NCI-H128 (cell line): Measurements from ENCODE around the gene MBOAT2.
"Not testable (repeated sequence)": the region's sequence is repeated elsewhere in the genome, so short reads cannot be mapped to it uniquely, and the experiment has no call there.

Source experiments
- DNase-seq: peaks from one replicate; lab custom pipeline; 2025; ENCODE audit not compliant: unreplicated experiment; lab: John Stamatoyannopoulos, UW

The MBOAT2 gene

GRCh38 chr2:8993196-8993901, 10.1 kb downstream of the MBOAT2 start:
- DNase-seq, result no peak

GRCh38 chr2:8992643-8993042, 10.8 kb downstream of the MBOAT2 start:
- DNase-seq, result no peak

GRCh38 chr2:8989536-8990079, 13.9 kb downstream of the MBOAT2 start:
- DNase-seq, result no peak

GRCh38 chr2:8987410-8987809, 16.1 kb downstream of the MBOAT2 start:
- DNase-seq, result no peak

GRCh38 chr2:8986327-8986976, 17.0 kb downstream of the MBOAT2 start:
- DNase-seq, result no peak

GRCh38 chr2:8985561-8986326, 17.7 kb downstream of the MBOAT2 start:
- DNase-seq, result no peak

- DNase-seq, result no peak
Measured at GRCh38 chr2:8984855-8985254, 18.6 kb downstream of the MBOAT2 start.

- no peak for DNase-seq
Measured at GRCh38 chr2:8984157-8984556, 19.3 kb downstream of the MBOAT2 start.

GRCh38 chr2:8983571-8983970, 19.9 kb downstream of the MBOAT2 start:
- DNase-seq, result no peak

GRCh38 chr2:8981876-8982275, 21.6 kb downstream of the MBOAT2 start:
- no peak for DNase-seq

- DNase-seq, result no peak
Measured at GRCh38 chr2:8980096-8980495, 23.4 kb downstream of the MBOAT2 start.

- no peak for DNase-seq
Measured at GRCh38 chr2:8977758-8978157, 25.7 kb downstream of the MBOAT2 start.

GRCh38 chr2:8976442-8977259, 26.8 kb downstream of the MBOAT2 start:
- no peak for DNase-seq

GRCh38 chr2:8974016-8974415, 29.5 kb downstream of the MBOAT2 start:
- no peak for DNase-seq

GRCh38 chr2:8973017-8973416, 30.5 kb downstream of the MBOAT2 start:
- DNase-seq, result not testable (repeated sequence)

GRCh38 chr2:8972535-8972934, 30.9 kb downstream of the MBOAT2 start:
- DNase-seq, result not testable (repeated sequence)

GRCh38 chr2:8969348-8969747, 34.1 kb downstream of the MBOAT2 start:
- DNase-seq, result not testable (repeated sequence)

GRCh38 chr2:8966123-8966908, 37.2 kb downstream of the MBOAT2 start:
- DNase-seq, result no peak

- no peak for DNase-seq
Measured at GRCh38 chr2:8965216-8965969, 38.1 kb downstream of the MBOAT2 start.
